SHP77 (cell line): ENCODE measurements around the gene ANO6.
A peak's percentile ranks its signal among the peaks of the same experiment; 100 is the strongest.

Source experiments
- DNase-seq, 2 experiments: peaks; one replicate each; lab custom pipeline; 2025; lab: John Stamatoyannopoulos, UW

The ANO6 gene, protein sequence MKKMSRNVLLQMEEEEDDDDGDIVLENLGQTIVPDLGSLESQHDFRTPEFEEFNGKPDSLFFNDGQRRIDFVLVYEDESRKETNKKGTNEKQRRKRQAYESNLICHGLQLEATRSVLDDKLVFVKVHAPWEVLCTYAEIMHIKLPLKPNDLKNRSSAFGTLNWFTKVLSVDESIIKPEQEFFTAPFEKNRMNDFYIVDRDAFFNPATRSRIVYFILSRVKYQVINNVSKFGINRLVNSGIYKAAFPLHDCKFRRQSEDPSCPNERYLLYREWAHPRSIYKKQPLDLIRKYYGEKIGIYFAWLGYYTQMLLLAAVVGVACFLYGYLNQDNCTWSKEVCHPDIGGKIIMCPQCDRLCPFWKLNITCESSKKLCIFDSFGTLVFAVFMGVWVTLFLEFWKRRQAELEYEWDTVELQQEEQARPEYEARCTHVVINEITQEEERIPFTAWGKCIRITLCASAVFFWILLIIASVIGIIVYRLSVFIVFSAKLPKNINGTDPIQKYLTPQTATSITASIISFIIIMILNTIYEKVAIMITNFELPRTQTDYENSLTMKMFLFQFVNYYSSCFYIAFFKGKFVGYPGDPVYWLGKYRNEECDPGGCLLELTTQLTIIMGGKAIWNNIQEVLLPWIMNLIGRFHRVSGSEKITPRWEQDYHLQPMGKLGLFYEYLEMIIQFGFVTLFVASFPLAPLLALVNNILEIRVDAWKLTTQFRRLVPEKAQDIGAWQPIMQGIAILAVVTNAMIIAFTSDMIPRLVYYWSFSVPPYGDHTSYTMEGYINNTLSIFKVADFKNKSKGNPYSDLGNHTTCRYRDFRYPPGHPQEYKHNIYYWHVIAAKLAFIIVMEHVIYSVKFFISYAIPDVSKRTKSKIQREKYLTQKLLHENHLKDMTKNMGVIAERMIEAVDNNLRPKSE

GRCh38 chr12:45215419-45216229, at the start of gene ANO6:
Gene ANO6 (plus strand): TSS chr12:45216095. CDS start chr12:45216322, 227 bp downstream.
- DNase-seq: peak; percentile 82 to 88

- no peak for DNase-seq
These were observed 46.9 kb upstream of the ANO6 start for GRCh38 chr12:45168976-45169375.

GRCh38 chr12:45170456-45171042, 45.3 kb upstream of the ANO6 start:
- peak; percentile 43 to 62 for DNase-seq

GRCh38 chr12:45173293-45173692, 42.6 kb upstream of the ANO6 start:
- DNase-seq: peak in 1 of 2 experiments; percentile 9

- no peak for DNase-seq
These were observed 41.3 kb upstream of the ANO6 start for GRCh38 chr12:45174595-45174994.

GRCh38 chr12:45178771-45179170, 37.1 kb upstream of the ANO6 start:
- no peak for DNase-seq

DNA sequence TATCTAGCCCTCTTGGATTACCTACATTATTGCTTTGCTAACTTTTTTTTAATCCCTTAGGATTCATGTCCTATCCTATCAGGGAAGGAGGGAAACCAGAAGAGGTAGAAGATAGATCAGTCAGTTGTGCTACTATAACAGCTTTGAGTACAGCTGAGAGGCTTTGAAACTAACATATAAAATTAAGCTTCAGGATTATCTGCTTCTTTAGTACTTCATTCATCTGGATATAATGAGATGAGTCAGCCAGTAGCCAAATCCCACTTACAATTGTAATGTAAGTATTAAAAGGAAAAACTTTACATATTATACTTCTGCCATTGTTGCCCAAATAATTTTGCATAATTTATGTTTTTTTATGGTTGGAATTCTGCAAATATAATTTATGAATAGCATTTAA, 33.4 kb upstream of the ANO6 start:
- no peak for DNase-seq

DNA sequence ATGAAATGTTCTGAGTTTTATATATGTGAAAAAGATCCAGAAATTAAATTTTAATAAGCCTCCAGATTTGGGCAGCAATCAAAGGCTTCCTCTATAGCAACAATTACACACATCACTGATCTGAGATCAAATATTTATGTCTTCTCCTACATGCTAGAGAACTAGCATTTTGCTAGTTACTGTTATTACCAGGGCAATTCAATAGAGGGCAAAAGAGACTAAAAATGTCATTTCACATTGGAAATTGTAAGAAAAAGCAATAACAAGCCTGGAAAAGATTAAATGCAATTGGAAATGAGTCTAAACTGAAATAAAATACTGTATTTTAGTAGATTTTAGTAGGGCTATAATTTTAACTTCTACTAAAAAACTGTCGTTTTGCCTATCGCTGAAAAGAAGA, 32.6 kb upstream of the ANO6 start:
- DNase-seq: no peak

- no peak for DNase-seq
These were observed 31.5 kb upstream of the ANO6 start for GRCh38 chr12:45184147-45184963.

DNA sequence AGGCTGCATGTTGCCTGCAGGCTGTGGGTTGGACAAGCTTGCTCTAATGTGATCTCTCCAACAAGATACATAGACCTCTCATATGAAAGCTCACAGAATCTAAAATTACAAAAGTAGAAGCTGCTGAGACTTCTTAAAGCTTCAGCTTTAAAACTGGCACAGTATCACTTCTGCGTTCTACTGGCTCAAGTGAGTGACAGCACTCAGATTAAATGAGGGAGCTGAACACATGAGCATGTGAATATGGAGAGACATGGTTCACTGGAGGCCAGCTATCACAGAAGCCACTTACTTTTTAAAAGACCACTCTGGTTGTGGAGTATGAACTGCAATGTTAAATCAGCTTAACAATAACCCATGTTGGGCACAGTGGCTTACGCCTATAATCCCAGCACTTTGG, 29.1 kb upstream of the ANO6 start:
- no peak for DNase-seq

DNA sequence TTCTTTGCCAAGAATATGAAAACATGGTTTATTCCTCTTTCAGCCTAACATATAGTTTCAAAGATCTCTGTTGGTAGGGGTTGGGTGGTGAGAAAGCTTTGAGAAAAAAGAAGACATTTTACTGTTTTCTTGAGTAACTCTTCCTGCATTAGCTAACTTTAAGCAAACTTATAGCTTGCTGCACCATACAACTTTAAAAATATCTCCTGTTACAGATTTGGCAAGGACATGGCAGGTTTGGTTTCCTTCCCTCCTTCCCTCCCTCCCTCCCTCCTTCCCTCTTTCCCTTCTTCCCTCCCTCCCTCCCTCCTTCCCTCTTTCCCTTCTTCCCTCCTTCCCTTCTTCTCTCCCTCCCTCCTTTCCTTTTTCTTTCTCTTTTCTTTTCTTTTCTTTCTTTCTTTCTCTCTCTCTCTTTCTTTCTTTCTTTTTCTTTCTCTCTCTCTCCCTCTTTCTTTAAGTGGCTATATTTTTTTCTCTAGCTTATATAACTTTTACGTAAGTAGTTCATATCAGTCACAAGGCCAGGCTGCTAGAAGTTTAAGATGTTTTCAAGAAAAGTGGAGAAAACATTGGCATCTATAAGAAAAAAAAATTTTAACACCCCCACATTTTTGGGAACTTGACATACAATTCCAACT, 26.0 kb upstream of the ANO6 start:
- no peak for DNase-seq

GRCh38 chr12:45191239-45191638, 24.7 kb upstream of the ANO6 start:
- no peak for DNase-seq

DNA sequence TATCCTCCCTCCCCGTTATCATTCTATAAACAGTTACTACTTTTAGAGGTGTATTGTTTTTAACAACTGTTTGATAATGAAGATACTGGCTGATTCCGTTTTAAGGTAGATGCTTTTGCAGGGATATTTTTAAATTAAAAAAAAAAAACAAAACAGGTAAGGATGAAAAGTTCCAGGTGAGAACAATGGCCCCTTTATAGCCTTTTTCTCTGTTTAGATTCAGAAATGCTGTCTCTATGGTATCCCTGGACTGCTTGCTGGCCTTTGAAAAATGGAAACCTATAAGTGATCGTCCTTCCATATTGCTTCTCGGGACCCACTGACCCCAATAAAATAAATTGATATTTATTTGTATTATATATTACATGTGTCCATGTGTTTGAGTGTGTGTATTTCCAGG, 23.2 kb upstream of the ANO6 start:
- no peak for DNase-seq

DNA sequence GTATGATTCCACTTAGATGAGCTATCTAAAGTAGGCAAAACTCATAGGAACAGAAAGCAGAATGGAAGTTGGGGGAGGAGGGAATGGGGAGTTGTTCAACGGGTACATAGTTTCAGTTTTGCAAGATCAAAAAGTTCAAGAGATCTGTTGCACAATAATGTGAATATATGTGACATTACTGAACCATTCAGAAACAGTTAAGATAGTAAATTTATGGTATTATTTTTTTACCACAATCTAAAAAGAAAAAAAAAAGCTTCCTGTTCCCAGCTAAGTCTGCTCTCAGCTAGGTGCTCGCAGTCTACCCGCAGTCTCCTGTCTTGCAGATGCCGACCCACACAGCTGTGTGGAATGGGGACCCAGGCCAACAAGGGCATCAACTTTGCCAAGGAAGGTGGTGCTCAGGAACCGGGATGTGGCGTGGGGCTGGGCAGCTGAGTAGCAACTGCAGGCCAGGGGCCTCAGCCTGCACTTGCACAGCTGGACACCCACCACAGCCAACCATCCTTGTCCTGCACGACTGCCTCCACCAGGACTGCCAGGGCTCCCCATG, 15.3 kb upstream of the ANO6 start:
- no peak for DNase-seq

GRCh38 chr12:45203767-45204166, 12.1 kb upstream of the ANO6 start:
- no peak for DNase-seq

DNA sequence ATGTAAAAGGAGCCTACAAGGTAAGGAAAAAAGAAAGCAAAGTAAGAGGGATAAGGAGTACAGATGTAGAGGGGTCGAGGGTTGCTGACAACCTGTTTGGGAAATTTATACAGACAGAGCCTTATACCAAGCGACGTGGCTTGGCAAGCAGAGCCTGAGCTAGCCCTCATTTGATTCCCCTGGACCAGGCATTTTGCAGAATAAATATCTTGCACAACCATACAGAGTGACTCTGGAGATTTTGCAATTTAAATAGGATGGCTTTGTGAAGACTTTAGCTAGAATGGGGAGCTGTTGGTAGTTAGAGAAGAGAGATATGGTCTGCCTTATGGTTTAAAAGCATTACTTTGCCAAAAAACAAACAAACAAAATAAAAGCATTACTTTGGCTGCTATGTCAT, 11.1 kb upstream of the ANO6 start:
- DNase-seq: no peak

GRCh38 chr12:45205165-45205825, 10.6 kb upstream of the ANO6 start:
- DNase-seq: no peak

GRCh38 chr12:45208604-45209487, 7.0 kb upstream of the ANO6 start:
- no peak for DNase-seq

GRCh38 chr12:45209784-45210183, 6.1 kb upstream of the ANO6 start:
- no peak for DNase-seq
